ENCODE data around the gene CCL21. TPM values are rescaled to one million over a fixed set of nuclear protein-coding genes. Genes with fewer than 3 reads are reported as not detected.

Gene CCL21
- total and polyA plus RNA-seq, 7 donors: 1.4 to 214 (median 129) TPM

DNA sequence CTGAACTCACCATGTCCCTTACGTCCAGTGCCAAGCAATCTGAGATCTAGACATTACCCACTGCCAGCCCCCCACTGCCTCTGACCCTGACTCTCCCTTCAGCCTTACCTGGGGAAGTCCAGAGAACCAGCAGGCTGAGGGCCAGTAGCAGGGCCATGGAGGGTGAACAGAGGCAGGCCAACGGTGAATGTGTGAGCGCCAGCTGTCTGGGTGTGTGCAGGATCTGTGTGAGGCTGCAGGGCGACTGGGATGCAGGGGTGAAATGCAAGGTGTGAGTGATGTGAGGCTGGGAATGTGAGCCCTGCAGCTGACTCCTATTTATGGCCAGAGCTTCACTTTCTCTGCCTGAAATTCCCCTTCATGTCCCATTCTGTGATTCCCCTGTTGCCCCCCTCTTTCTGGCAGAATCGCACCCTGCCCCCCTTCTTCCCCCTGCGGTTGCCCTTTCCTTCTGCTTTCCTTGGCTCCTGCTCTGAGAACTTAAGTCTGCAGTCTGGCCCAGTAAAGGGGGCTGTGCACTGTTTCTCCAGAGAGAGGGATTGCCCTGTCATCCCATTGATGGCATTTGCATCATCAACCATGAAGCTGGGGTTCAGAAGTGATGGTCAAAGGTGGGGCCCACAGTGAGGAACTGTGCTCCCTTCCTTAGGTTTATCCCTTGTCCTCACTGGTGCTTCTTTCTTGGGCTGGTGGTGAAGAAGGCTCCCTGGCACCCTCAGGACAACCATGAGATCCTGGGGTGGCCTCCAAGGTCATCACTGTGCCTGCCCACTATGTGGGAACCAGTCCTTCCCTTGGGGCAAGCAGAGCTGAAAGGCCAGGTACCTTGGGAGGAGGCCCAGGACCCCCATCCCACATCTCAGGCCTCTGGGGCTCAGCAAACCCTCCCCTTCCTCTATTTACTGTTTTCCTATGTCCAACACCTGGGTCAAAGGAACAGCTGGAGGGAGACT, 18.7 kb downstream of the CCL21 start, which contains the start of gene CCL19:
CCL19 (minus strand) TSS at position 294 of the 953 bp plus-strand sequence; CDS start at position 157, 137 bp downstream.
- Histone ChIP-seq H3K9me3 (no peaks in the 10 kb centered on the region), H3K4me3 (no peak within 1 kb of the TSS), H3K27me3 (no peaks in the 10 kb centered on the region), H3K27ac (no peak within 1 kb of the TSS), H3K36me3 (no peaks in the 10 kb centered on the region), H3K4me1 (no peaks in the 10 kb centered on the region)
- intact Hi-C loops (cut with DNase I): no loop called here
- peak; percentile 51 for DNase-seq
- WGBS, 2 donors: 52 to 81% methylated on average over 6 of the region's 6 CpGs
- TF ChIP-seq POLR2AphosphoS5 (IDR thresholded peaks at IDR 0.05) (no peak), CTCF (IDR thresholded peaks at IDR 0.05) (no peak), EP300 (IDR thresholded peaks at IDR 0.05) (no peak), POLR2A (IDR thresholded peaks at IDR 0.05) (no peak)

GRCh38 chr9:34689512-34689911, 20.4 kb downstream of the CCL21 start:
- 17 to 69% methylated on average over 8 of the region's 8 CpGs for WGBS, 2 donors
- TF ChIP-seq EP300 (IDR thresholded peaks at IDR 0.05) (no peak), POLR2AphosphoS5 (IDR thresholded peaks at IDR 0.05) (no peak), POLR2A (IDR thresholded peaks at IDR 0.05) (no peak), CTCF (IDR thresholded peaks at IDR 0.05) (no peak)
- intact Hi-C loops (cut with DNase I): no loop called here

DNA sequence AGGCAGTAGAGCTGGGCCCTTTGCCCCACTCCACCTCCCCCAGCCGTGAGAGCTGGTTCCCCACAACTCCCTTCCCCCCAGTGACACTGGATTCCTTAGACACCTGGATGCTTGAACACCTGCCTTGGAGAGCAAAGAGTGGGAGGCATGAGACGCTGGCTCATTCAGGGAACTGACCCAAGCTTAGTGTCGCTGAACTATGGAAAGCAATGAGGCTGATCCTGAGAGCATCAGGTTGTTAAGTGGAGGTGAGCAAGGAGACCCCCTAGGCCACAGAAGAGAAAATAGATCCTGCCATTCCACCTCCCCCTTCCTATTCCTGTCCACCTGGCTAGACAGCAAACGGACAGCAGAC, 20.8 kb downstream of the CCL21 start:
- DNase-seq: no peak
- no peak for TF ChIP-seq POLR2AphosphoS5 (IDR thresholded peaks at IDR 0.05)
- no peak for TF ChIP-seq EP300 (IDR thresholded peaks at IDR 0.05)
- no peak for TF ChIP-seq POLR2A (IDR thresholded peaks at IDR 0.05)
- no peak for TF ChIP-seq CTCF (IDR thresholded peaks at IDR 0.05)
- 31 to 60% methylated on average over 4 of the region's 4 CpGs for WGBS, 2 donors
- no peaks in the 10 kb centered on the region for H3K4me1 ChIP-seq
- no peak overlapping the region for H3K27ac ChIP-seq
- H3K27me3 ChIP-seq: no peaks in the 10 kb centered on the region
- H3K36me3 ChIP-seq: no peaks in the 10 kb centered on the region
- no peaks in the 10 kb centered on the region for H3K9me3 ChIP-seq
- intact Hi-C loops (cut with DNase I): no loop called here
- H3K4me3 ChIP-seq: no peak overlapping the region

More at GRCh38 chr9:34689512-34689911, 20.4 kb downstream of the CCL21 start:
- DNase-seq: peak; percentile 37
- H3K27me3 ChIP-seq: no peaks in the 10 kb centered on the region
- H3K27ac ChIP-seq: no peak overlapping the region
- H3K4me1 ChIP-seq: no peaks in the 10 kb centered on the region
- H3K36me3 ChIP-seq: no peaks in the 10 kb centered on the region
- H3K9me3 ChIP-seq: no peaks in the 10 kb centered on the region
- H3K4me3 ChIP-seq: no peak overlapping the region

GRCh38 chr9:34688329-34689115, 21.4 kb downstream of the CCL21 start:
- Histone ChIP-seq H3K9me3 (no peaks in the 10 kb centered on the region), H3K4me1 (no peaks in the 10 kb centered on the region), H3K4me3 (no peak overlapping the region), H3K36me3 (no peaks in the 10 kb centered on the region), H3K27me3 (no peaks in the 10 kb centered on the region), H3K27ac (no peak overlapping the region)
- TF ChIP-seq EP300 (IDR thresholded peaks at IDR 0.05) (no peak), POLR2AphosphoS5 (IDR thresholded peaks at IDR 0.05) (no peak), POLR2A (IDR thresholded peaks at IDR 0.05) (no peak), CTCF (IDR thresholded peaks at IDR 0.05) (no peak)
- WGBS, 2 donors: 75 to 78% methylated on average over 5 of the region's 5 CpGs
- DNase-seq: peak; percentile 42
- intact Hi-C loops (cut with DNase I): no loop called here
